ENCODE data around the gene UBE3A.

GRCh38 chr15:25415707-25416106, 23.1 kb downstream of the UBE3A start:
- TF ChIP-seq EP300 (IDR thresholded peaks at IDR 0.05) (no peak), CTCF (IDR thresholded peaks at IDR 0.05) (no peak), POLR2A (IDR thresholded peaks at IDR 0.05) (no peak)
